HepG2 (cell line): Measurements from ENCODE around the gene NDUFC1. TPM values are rescaled to one million over a fixed set of nuclear protein-coding genes. Genes with fewer than 3 reads are reported as not detected.

Source experiments
- ATAC-seq: fragments of 200-7000 bp; cut with Tn5 transposase; 3 replicates; pipeline ENCODE4 v1.9.1; 2020; ENCODE audit warnings: mild to moderate bottlenecking, moderate library complexity
- BruUV-seq: library from RNA; stranded (reverse); fragments of 400-500 nt; replicated peaks from 2 replicates; lab custom pipeline; 2021; lab: Mats Ljungman, UMichigan
- CTCF ChIA-PET: fragments of 300-600 bp; formaldehyde crosslinking; extraction: SDS; loops from one replicate; lab custom pipeline; 2021; ENCODE audit warnings: low total read pairs, inconsistent platforms, low intra/inter-chr PET ratio; lab: Yijun Ruan, JAX
- POLR2A ChIA-PET: fragments of 350-600 bp; sonication (Branson Sonifier 250); formaldehyde crosslinking; loops from one replicate; lab custom pipeline; 2020; ENCODE audit warnings: antibody characterized with exemption, inconsistent platforms; lab: Yijun Ruan, JAX
- DNase-seq: peaks from one replicate; pipeline ENCODE4 v3.0.0-alpha.2; 2015; ENCODE audit warnings: low spot score
- FAIRE-seq: peaks from 3 replicates; lab custom pipeline; 2011; peaks lifted over from hg19 to GRCh38; lab: Jason Lieb, UNC
- H2AFZ ChIP-seq: one replicate; pipeline ENCODE4 v1.6.1; 2011; ENCODE audit warnings: low read length, inconsistent platforms
- H3K27ac ChIP-seq: fragments of 300-600 bp; 3 replicates; pipeline ENCODE4 v1.8.0; 2011; ENCODE audit warnings: mixed run types, mild to moderate bottlenecking, mixed read lengths, low read length, inconsistent platforms; ENCODE audit not compliant: insufficient read depth; ENCODE audit errors: extremely low read length
- H3K27me3 ChIP-seq, 2 experiments: fragments of 200-600 bp in 1 of 2; 2 replicates in 1 of 2; 3 replicates in 1 of 2; pipeline versions ENCODE4 v1.6.0 to v1.8.0; 2011; ENCODE audit warnings: low read length in 2 of 2, mild to moderate bottlenecking in 2 of 2, moderate library complexity in 2 of 2, inconsistent platforms in 1 of 2; ENCODE audit not compliant: insufficient read depth in 2 of 2, control insufficient read depth in 1 of 2
- H3K36me3 ChIP-seq, 2 experiments: fragments of 200-600 bp in 1 of 2; replicated peaks in 1 of 2; 2 replicates in 1 of 2; 3 replicates in 1 of 2; pipeline versions ENCODE4 v1.5.1 to v1.8.0; 2011; ENCODE audit warnings: low read length in 2 of 2, inconsistent platforms in 1 of 2; ENCODE audit not compliant: insufficient read depth in 2 of 2, control insufficient read depth in 1 of 2
- H3K4me1 ChIP-seq: 2 replicates; pipeline ENCODE4 v1.5.1; 2012; ENCODE audit warnings: low read length, inconsistent platforms; ENCODE audit not compliant: insufficient read depth
- H3K4me2 ChIP-seq: 2 replicates; pipeline ENCODE4 v1.6.0; 2011; ENCODE audit warnings: low read depth, low read length, inconsistent platforms
- H3K4me3 ChIP-seq, 3 experiments: fragments of 200-600 bp in 1 of 3; sonication (generic), shearing (Covaris generic) in 1 of 3; replicated peaks in 1 of 3; 2 replicates each; pipeline ENCODE4 v1.5.1; 2011 to 2016; ENCODE audit warnings: low read length in 3 of 3, inconsistent platforms in 2 of 3, low read depth in 2 of 3, mild to moderate bottlenecking in 2 of 3, control low read depth in 1 of 3, mixed read lengths in 1 of 3; ENCODE audit not compliant: insufficient read depth in 1 of 3
- H3K79me2 ChIP-seq: one replicate; pipeline ENCODE4 v1.6.1; 2011; ENCODE audit warnings: low read length, inconsistent platforms; ENCODE audit not compliant: insufficient read depth
- H3K9ac ChIP-seq: 2 replicates; pipeline ENCODE4 v1.6.0; 2011; ENCODE audit warnings: mild to moderate bottlenecking, low read depth, low read length, inconsistent platforms; ENCODE audit not compliant: insufficient read depth
- H3K9me3 ChIP-seq: 2 replicates; pipeline ENCODE4 v1.5.1; 2012; ENCODE audit warnings: mild to moderate bottlenecking, low read length
- H4K20me1 ChIP-seq: 2 replicates; pipeline ENCODE4 v1.6.0; 2011; ENCODE audit warnings: inconsistent platforms, mild to moderate bottlenecking, low read length, moderate library complexity; ENCODE audit not compliant: insufficient read depth
- ARID5B ChIP-seq: IDR thresholded peaks from 2 replicates; pipeline ENCODE4 v1.4.0; 2020; ENCODE audit warnings: mild to moderate bottlenecking, missing genetic modification reagents
- ASH2L ChIP-seq: fragments of 300-600, 200-600 bp; sonication (generic); IDR thresholded peaks from 2 replicates; pipeline ENCODE4 v1.7.0; 2017; ENCODE audit warnings: low read depth, mild to moderate bottlenecking, moderate library complexity, mixed read lengths, low read length; ENCODE audit not compliant: insufficient read length
- ATF7-NPFF ChIP-seq: sonication (generic); formaldehyde crosslinking; IDR thresholded peaks from 2 replicates; pipeline ENCODE4 v1.8.1; 2023; ENCODE audit warnings: mild to moderate bottlenecking, low read depth, missing genetic modification reagents, moderate library complexity
- HDAC2 ChIP-seq: sonication (generic); formaldehyde crosslinking; IDR thresholded peaks from 2 replicates; pipeline ENCODE4 v1.4.0; 2020; ENCODE audit warnings: missing genetic modification reagents
- HIVEP1 ChIP-seq: sonication (generic); formaldehyde crosslinking; IDR thresholded peaks from 2 replicates; pipeline ENCODE4 v1.4.0; 2020; ENCODE audit warnings: mild to moderate bottlenecking, missing genetic modification reagents
- IKZF5 ChIP-seq: IDR thresholded peaks from 2 replicates; pipeline ENCODE4 v1.6.1; 2018; ENCODE audit warnings: missing genetic modification reagents, mild to moderate bottlenecking, missing compliant biosample characterization
- MYPOP ChIP-seq: sonication (generic); formaldehyde crosslinking; IDR thresholded peaks from 2 replicates; pipeline ENCODE4 v1.8.1; 2023; ENCODE audit warnings: mild to moderate bottlenecking, moderate library complexity, missing genetic modification reagents
- POLR2AphosphoS5 ChIP-seq: IDR thresholded peaks from 2 replicates; pipeline ENCODE4 v1.6.1; 2012; ENCODE audit warnings: low read depth, low read length
- PRDM10 ChIP-seq: sonication (generic); formaldehyde crosslinking; IDR thresholded peaks from 2 replicates; pipeline ENCODE4 v1.4.0; 2020; ENCODE audit warnings: low read depth, missing genetic modification reagents
- TBP ChIP-seq: sonication (generic); formaldehyde crosslinking; IDR thresholded peaks from 2 replicates; pipeline ENCODE4 v1.5.0; 2020; ENCODE audit warnings: missing genetic modification reagents
- ZNF75D ChIP-seq: sonication (generic); formaldehyde crosslinking; IDR thresholded peaks from 2 replicates; pipeline ENCODE4 v1.8.1; 2023; ENCODE audit warnings: missing genetic modification reagents, mild to moderate bottlenecking, borderline replicate concordance
- ZSCAN25 ChIP-seq: sonication (generic); formaldehyde crosslinking; IDR thresholded peaks from 2 replicates; pipeline ENCODE4 v1.8.0; 2022; ENCODE audit warnings: mild to moderate bottlenecking, missing genetic modification reagents
- WGBS: methylation state at CpG from one replicate; pipeline ENCODE4 v1.1.6; 2017; ENCODE audit warnings: low lambda C conversion rate; 5-methylcytosine and 5-hydroxymethylcytosine counted together
- in situ Hi-C: cut with HindIII; loops from 2 replicates; pipeline ENCODE4 v1.10.0; 2017; ENCODE audit warnings: low pct_unique_long_range_greater_than_20kb; ENCODE audit not compliant: extremely low pct_ligation_motif_present
- intact Hi-C: fragments of 100-400 bp; cut with micrococcal nuclease; formaldehyde crosslinking; loops from one replicate; pipeline ENCODE4 v1.10.0; 2022; ENCODE audit not compliant: unreplicated experiment
- polyA plus RNA-seq, 8 experiments: library from polyadenylated mRNA; depleted of rRNA in 3 of 8; stranded (reverse) in 7 of 8; unstranded in 1 of 8; fragments of >200 nt; fragmentation: Illumina TruSeq in 4 of 8; extraction: Trizol in 4 of 8; gene quantifications; 2 replicates each; pipeline versions ENCODE4 v1.2.1 to v1.2.3, GENCODE V29; 2011 to 2016; ENCODE audit warnings: low read depth in 4 of 8, missing spikeins in 1 of 8, mixed read lengths in 1 of 8; ENCODE audit not compliant: insufficient read depth in 1 of 8
- total RNA-seq, 5 experiments: library from RNA; depleted of rRNA; stranded (reverse); fragments of >200 nt; fragmentation: Illumina TruSeq; extraction: Trizol; gene quantifications; 2 replicates each; pipeline ENCODE4 v1.2.3, GENCODE V29; 2016; ENCODE audit warnings: low read depth in 1 of 5

Gene NDUFC1
- total and polyA plus RNA-seq, 2 of the 13 experiments (the other 11 are each of a cell fraction or from before 2014, with no cell fraction given) = 43.4 to 96.4 TPM

GRCh38 chr4:139301113-139301820 lies 1.0 kb downstream of the NDUFC1 start, which contains the start of gene NAA15:
TSS of gene NAA15 (plus strand) at chr4:139301505. CDS start at chr4:139301778, 273 bp downstream.
- peaks cover 69% of the 10 kb centered on the region for H3K4me1 ChIP-seq
- H2AFZ ChIP-seq = peak within 1 kb of the TSS; percentile 90
- ChIA-PET POLR2A (interaction anchor here (0.7 to 3.1 kb wide), 19 partner anchors 8 to 364 kb away, joined by 3 to 37 read pairs (median 4); partner anchors contain the start of genes ELF2, MGST2 and NOCT), CTCF (no interaction called here)
- H3K9ac ChIP-seq = peak within 1 kb of the TSS; percentile 92
- ATAC-seq (peak; percentile 95), DNase-seq (peak; percentile 96), FAIRE-seq (peak; percentile 93)
- peak within 1 kb of the TSS; percentile 91 to 98 (median 94) for H3K4me3 ChIP-seq
- intact Hi-C loops (loop anchor here (2.0 to 5.0 kb wide), 5 partner anchors 124 to 284 kb away; partner anchors contain the start of genes ELF2, NOCT and RAB33B), in situ Hi-C loops (loop anchor here (10.0 kb wide), 1 partner anchor 216 kb away; no protein-coding TSS in a partner anchor)
- WGBS = under 1% methylated on average over 38 of the region's 61 CpGs
- no peaks in the 10 kb centered on the region; a peak in 1 of 5 replicates for H3K27me3 ChIP-seq
- no TSS peak for BruUV-seq
- H3K9me3 ChIP-seq = no peaks in the 10 kb centered on the region
- peaks cover 62% of the 10 kb centered on the region for H3K79me2 ChIP-seq
- peak within 1 kb of the TSS; percentile 73 for H3K4me2 ChIP-seq
- H3K27ac ChIP-seq = peak within 1 kb of the TSS; percentile 86
- peaks cover 0 to 3% of the 10 kb centered on the region in 2 experiments; a peak in 2 of 5 replicates for H3K36me3 ChIP-seq
- peaks cover 21% of the 10 kb centered on the region for H4K20me1 ChIP-seq
- TF ChIP-seq ZNF75D (peak; percentile 58; the same call in 1 of the 2 replicates), HDAC2 (CRISPR knock-in tag) (peak; percentile 57; the same call in 1 of the 2 replicates), ARID5B (peak; percentile 12; the same call in 1 of the 2 replicates), MYPOP (CRISPR knock-in tag) (no peak; the same call in 1 of the 2 replicates), TBP (CRISPR knock-in tag) (no peak), ASH2L (peak; percentile 96), ATF7-NPFF (CRISPR knock-in tag) (peak; percentile 10), PRDM10 (0 out of 2 replicates have a peak, but pooled peaks have one; percentile 49), ZSCAN25 (CRISPR knock-in tag) (no peak), IKZF5 (CRISPR knock-in tag) (peak; percentile 46; the same call in 1 of the 2 replicates), HIVEP1 (CRISPR knock-in tag) (0 out of 2 replicates have a peak, but pooled peaks have one; percentile 79), POLR2AphosphoS5 (peak; percentile 97)
